H1 (cell line): ENCODE results near the gene CSF3R. TPM values are rescaled to one million over a fixed set of nuclear protein-coding genes. Genes with fewer than 3 reads are reported as not detected.

Experiments
- BACH1 ChIP-seq: IDR thresholded peaks from 2 replicates; pipeline ENCODE4 v1.6.1; 2012; ENCODE audit warnings: low read length, improper control_type of control experiment
- EGR1 ChIP-seq: IDR thresholded peaks from 2 replicates; pipeline ENCODE4 v1.6.1; 2011; ENCODE audit warnings: low read depth, low read length, borderline replicate concordance
- FOSL1 ChIP-seq: IDR thresholded peaks from 2 replicates; pipeline ENCODE4 v1.6.1; 2011; ENCODE audit warnings: mild to moderate bottlenecking, low read depth, low read length, moderate library complexity; ENCODE audit not compliant: insufficient read depth
- KDM5A ChIP-seq: fragments of 200-600 bp; IDR thresholded peaks from 2 replicates; pipeline ENCODE4 v1.7.1; 2012; ENCODE audit warnings: mild to moderate bottlenecking, low read length, inconsistent platforms, mixed read lengths
- PHF8 ChIP-seq: fragments of 200-600 bp; sonication (generic); conservative IDR thresholded peaks from 2 replicates; pipeline ENCODE4 v1.7.1; 2012; ENCODE audit warnings: low read depth, mild to moderate bottlenecking, inconsistent platforms, low read length, moderate library complexity
- polyA plus RNA-seq, 7 experiments: library from polyadenylated mRNA; depleted of rRNA in 3 of 7; stranded (reverse) in 5 of 7; unstranded in 2 of 7; fragments of >200 nt in 5 of 7; fragments of 200-250 nt in 2 of 7; gene quantifications; 1 replicate in 5 of 7; 2 replicates in 1 of 7; 4 replicates in 1 of 7; pipeline versions ENCODE4 v1.2.1 to v1.2.3, GENCODE V29; 2011 to 2013; ENCODE audit warnings: missing spikeins in 2 of 7, mixed read lengths in 2 of 7
- total RNA-seq: library from RNA; stranded (reverse); fragmentation: NEBNext Ultra II Directional; extraction: Animal tissue kit (Norgen Biotek cat#: 25700); gene quantifications from 2 replicates; pipeline ENCODE4 v1.2.1, GENCODE V29; 2021
- TF ChIP-seq, protein P1 (sequence below): IDR thresholded peaks from 2 replicates; pipeline ENCODE4 v1.6.1; 2012; ENCODE audit warnings: low read length, inconsistent platforms

Gene CSF3R
- total and polyA plus RNA-seq, 2 of the 8 experiments (the other 6 are each of a cell fraction or from before 2014, with no cell fraction given): not detected

DNA sequence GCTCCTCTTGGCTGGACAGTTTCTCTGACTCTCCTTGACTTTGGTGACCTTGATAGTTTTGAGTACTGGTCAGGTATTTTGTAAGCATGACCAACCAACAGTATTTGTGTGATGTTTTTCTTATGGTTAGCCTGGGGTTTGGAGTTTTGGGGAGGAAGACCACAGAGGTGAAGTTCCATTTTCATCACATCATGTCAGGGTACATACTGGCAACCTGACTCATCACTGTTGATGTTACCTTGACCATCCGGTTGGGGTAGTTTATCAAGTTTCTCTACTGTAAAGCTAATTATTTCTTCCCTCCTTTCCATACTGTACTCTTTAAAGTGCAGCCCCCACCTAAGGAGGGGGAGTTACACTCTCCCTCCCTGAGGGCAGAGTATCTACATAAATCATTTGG is 45.9 kb downstream of the CSF3R start (continued):
- TF ChIP-seq, protein P1, sequence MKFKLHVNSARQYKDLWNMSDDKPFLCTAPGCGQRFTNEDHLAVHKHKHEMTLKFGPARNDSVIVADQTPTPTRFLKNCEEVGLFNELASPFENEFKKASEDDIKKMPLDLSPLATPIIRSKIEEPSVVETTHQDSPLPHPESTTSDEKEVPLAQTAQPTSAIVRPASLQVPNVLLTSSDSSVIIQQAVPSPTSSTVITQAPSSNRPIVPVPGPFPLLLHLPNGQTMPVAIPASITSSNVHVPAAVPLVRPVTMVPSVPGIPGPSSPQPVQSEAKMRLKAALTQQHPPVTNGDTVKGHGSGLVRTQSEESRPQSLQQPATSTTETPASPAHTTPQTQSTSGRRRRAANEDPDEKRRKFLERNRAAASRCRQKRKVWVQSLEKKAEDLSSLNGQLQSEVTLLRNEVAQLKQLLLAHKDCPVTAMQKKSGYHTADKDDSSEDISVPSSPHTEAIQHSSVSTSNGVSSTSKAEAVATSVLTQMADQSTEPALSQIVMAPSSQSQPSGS: no peak
- no peak for TF ChIP-seq PHF8
- TF ChIP-seq FOSL1: no peak
- TF ChIP-seq BACH1: no peak
- no peak for TF ChIP-seq EGR1
- TF ChIP-seq KDM5A: no peak
